ENCODE data around the gene ELL2. TPM values are rescaled to one million over a fixed set of nuclear protein-coding genes. Genes with fewer than 3 reads are reported as not detected.

Gene ELL2
- total and polyA plus RNA-seq, 2 of the 13 experiments (the other 11 are each of a cell fraction or from before 2014, with no cell fraction given): 78.9 to 97.1 TPM

DNA sequence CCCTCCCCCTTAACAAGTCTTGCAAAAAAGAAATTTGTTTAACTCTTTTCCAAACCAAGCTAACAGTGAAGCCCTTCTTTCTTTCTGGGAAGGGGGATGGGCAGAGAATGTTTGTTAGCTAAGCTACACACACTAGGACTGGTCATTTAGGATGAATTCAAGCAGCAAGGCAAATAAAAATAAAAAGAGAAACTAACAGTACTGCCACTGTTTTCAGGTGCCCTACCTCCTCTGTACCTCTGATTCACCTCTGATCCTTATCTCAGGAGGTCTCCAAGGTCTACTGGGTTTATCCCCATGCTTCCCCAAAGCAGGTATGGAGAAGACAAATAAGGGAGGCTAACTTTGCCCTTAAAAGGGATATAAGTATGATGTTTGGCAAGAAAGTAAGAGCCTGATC, 52.9 kb downstream of the ELL2 start (continued):
- TF ChIP-seq TCF7 (IDR thresholded peaks at IDR 0.05; ENCODE audit: low read depth) (peak; percentile 53), MAF1 (CRISPR knock-in tag; IDR thresholded peaks at IDR 0.05; ENCODE audit: borderline replicate concordance) (no peak), IKZF4 (CRISPR knock-in tag; IDR thresholded peaks at IDR 0.05; ENCODE audit: borderline replicate concordance, low read depth, not compliant biosample characterization) (no peak), ZNF232 (CRISPR knock-in tag; IDR thresholded peaks at IDR 0.05; ENCODE audit: borderline replicate concordance) (no peak), SP5 (CRISPR knock-in tag; IDR thresholded peaks at IDR 0.05; ENCODE audit: borderline replicate concordance, low read depth) (0 out of 2 replicates have a peak, but pooled peaks have one; percentile 34), ZNF510 (CRISPR knock-in tag; IDR thresholded peaks at IDR 0.05; ENCODE audit: low read depth) (no peak), PAX8 (CRISPR knock-in tag; IDR thresholded peaks at IDR 0.05; ENCODE audit: borderline replicate concordance) (no peak), ZFX (CRISPR knock-in tag; IDR thresholded peaks at IDR 0.05; ENCODE audit: low read depth) (no peak), CHD2 (IDR thresholded peaks at IDR 0.05; ENCODE audit: low read depth, low read length) (no peak), NR3C1 (CRISPR knock-in tag; IDR thresholded peaks at IDR 0.05) (no peak), CBX5 (CRISPR knock-in tag; IDR thresholded peaks at IDR 0.05; ENCODE audit: borderline replicate concordance) (no peak), KLF12 (CRISPR knock-in tag; IDR thresholded peaks at IDR 0.05; ENCODE audit: borderline replicate concordance) (no peak), CENPT (CRISPR knock-in tag; IDR thresholded peaks at IDR 0.05; ENCODE audit: low read depth) (no peak), ZNF367 (CRISPR knock-in tag; IDR thresholded peaks at IDR 0.05; ENCODE audit: borderline replicate concordance) (no peak), KMT2A (CRISPR knock-in tag; IDR thresholded peaks at IDR 0.05) (no peak), FOXO1 (CRISPR knock-in tag; IDR thresholded peaks at IDR 0.05) (0 out of 2 replicates have a peak, but pooled peaks have one; percentile 18)
- TF ChIP-seq, protein P1, sequence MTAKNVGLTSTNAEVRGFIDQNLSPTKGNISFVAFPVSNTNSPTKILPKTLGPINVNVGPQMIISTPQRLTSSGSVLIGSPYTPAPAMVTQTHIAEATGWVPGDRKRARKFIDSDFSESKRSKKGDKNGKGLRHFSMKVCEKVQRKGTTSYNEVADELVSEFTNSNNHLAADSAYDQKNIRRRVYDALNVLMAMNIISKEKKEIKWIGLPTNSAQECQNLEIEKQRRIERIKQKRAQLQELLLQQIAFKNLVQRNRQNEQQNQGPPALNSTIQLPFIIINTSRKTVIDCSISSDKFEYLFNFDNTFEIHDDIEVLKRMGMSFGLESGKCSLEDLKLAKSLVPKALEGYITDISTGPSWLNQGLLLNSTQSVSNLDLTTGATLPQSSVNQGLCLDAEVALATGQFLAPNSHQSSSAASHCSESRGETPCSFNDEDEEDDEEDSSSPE (CRISPR knock-in tag; IDR thresholded peaks at IDR 0.05): no peak
- TF ChIP-seq, protein P2, sequence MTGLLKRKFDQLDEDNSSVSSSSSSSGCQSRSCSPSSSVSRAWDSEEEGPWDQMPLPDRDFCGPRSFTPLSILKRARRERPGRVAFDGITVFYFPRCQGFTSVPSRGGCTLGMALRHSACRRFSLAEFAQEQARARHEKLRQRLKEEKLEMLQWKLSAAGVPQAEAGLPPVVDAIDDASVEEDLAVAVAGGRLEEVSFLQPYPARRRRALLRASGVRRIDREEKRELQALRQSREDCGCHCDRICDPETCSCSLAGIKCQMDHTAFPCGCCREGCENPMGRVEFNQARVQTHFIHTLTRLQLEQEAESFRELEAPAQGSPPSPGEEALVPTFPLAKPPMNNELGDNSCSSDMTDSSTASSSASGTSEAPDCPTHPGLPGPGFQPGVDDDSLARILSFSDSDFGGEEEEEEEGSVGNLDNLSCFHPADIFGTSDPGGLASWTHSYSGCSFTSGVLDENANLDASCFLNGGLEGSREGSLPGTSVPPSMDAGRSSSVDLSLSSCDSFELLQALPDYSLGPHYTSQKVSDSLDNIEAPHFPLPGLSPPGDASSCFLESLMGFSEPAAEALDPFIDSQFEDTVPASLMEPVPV (CRISPR knock-in tag; IDR thresholded peaks at IDR 0.05): 0 out of 2 replicates have a peak, but pooled peaks have one; percentile 22
- TF ChIP-seq, protein P3, sequence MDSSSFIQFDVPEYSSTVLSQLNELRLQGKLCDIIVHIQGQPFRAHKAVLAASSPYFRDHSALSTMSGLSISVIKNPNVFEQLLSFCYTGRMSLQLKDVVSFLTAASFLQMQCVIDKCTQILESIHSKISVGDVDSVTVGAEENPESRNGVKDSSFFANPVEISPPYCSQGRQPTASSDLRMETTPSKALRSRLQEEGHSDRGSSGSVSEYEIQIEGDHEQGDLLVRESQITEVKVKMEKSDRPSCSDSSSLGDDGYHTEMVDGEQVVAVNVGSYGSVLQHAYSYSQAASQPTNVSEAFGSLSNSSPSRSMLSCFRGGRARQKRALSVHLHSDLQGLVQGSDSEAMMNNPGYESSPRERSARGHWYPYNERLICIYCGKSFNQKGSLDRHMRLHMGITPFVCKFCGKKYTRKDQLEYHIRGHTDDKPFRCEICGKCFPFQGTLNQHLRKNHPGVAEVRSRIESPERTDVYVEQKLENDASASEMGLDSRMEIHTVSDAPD (CRISPR knock-in tag; IDR thresholded peaks at IDR 0.05): no peak
- TF ChIP-seq, protein P4, sequence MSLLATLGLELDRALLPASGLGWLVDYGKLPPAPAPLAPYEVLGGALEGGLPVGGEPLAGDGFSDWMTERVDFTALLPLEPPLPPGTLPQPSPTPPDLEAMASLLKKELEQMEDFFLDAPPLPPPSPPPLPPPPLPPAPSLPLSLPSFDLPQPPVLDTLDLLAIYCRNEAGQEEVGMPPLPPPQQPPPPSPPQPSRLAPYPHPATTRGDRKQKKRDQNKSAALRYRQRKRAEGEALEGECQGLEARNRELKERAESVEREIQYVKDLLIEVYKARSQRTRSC (CRISPR knock-in tag; IDR thresholded peaks at IDR 0.05; ENCODE audit: low read depth): no peak
- TF ChIP-seq, protein P5, sequence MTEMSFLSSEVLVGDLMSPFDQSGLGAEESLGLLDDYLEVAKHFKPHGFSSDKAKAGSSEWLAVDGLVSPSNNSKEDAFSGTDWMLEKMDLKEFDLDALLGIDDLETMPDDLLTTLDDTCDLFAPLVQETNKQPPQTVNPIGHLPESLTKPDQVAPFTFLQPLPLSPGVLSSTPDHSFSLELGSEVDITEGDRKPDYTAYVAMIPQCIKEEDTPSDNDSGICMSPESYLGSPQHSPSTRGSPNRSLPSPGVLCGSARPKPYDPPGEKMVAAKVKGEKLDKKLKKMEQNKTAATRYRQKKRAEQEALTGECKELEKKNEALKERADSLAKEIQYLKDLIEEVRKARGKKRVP (CRISPR knock-in tag; IDR thresholded peaks at IDR 0.05): 0 out of 4 replicates have a peak, but pooled peaks of 1 of the 2 experiments have one; percentile 36
- TF ChIP-seq, protein P6, sequence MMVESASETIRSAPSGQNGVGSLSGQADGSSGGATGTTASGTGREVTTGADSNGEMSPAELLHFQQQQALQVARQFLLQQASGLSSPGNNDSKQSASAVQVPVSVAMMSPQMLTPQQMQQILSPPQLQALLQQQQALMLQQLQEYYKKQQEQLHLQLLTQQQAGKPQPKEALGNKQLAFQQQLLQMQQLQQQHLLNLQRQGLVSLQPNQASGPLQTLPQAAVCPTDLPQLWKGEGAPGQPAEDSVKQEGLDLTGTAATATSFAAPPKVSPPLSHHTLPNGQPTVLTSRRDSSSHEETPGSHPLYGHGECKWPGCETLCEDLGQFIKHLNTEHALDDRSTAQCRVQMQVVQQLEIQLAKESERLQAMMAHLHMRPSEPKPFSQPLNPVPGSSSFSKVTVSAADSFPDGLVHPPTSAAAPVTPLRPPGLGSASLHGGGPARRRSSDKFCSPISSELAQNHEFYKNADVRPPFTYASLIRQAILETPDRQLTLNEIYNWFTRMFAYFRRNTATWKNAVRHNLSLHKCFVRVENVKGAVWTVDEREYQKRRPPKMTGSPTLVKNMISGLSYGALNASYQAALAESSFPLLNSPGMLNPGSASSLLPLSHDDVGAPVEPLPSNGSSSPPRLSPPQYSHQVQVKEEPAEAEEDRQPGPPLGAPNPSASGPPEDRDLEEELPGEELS (CRISPR knock-in tag; IDR thresholded peaks at IDR 0.05): peak; percentile 85

All from HepG2 (cell line).